ENCODE measurements around the gene SYT8.
A peak's percentile ranks its signal among the peaks of the same experiment; 100 is the strongest.

Gene SYT8

DNA sequence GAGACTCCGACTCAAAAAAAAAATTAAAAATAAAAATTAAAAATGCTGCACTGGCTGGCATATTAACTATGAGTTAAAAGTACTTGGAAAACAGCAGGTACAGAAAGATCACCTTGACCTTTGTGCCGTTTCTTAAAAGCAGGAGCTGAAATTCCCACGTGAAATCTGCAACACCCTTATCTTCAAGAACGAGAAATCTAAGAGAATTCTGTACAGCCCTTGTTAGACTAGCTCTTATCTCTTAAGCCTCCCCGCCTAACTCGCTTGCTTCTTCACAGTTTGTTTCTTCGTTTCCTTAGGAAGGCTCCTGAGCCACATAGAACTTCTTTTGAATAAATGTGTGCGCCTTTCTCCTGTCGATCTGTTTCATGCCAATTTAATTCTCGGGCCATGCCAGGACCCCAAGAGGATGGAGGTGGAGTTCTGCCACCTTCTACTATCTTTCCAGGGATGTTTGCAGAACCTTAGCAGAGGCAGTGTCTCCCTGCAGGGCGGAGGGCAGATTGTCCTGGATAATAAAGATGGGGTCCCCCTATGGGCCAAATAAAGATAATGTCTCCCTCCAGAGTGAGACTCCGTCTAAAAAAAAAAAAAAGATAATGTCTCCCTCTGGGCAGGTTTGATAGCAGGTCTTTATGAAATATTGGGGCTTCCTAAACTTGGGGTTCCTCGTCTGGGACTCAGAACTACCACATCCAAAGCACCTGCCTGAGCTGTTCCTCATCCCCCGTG is 27.4 kb upstream of the SYT8 start:
- TF ChIP-seq POLR2AphosphoS5 (IDR thresholded peaks at IDR 0.05; ENCODE audit: low read depth) (no peak), GABPA (IDR thresholded peaks at IDR 0.05; ENCODE audit: low read depth) (no peak), SPI1 (IDR thresholded peaks at IDR 0.05; ENCODE audit: borderline replicate concordance, low read depth) (no peak)
- TF ChIP-seq, protein P1, sequence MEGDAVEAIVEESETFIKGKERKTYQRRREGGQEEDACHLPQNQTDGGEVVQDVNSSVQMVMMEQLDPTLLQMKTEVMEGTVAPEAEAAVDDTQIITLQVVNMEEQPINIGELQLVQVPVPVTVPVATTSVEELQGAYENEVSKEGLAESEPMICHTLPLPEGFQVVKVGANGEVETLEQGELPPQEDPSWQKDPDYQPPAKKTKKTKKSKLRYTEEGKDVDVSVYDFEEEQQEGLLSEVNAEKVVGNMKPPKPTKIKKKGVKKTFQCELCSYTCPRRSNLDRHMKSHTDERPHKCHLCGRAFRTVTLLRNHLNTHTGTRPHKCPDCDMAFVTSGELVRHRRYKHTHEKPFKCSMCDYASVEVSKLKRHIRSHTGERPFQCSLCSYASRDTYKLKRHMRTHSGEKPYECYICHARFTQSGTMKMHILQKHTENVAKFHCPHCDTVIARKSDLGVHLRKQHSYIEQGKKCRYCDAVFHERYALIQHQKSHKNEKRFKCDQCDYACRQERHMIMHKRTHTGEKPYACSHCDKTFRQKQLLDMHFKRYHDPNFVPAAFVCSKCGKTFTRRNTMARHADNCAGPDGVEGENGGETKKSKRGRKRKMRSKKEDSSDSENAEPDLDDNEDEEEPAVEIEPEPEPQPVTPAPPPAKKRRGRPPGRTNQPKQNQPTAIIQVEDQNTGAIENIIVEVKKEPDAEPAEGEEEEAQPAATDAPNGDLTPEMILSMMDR (IDR thresholded peaks at IDR 0.05; ENCODE audit: insufficient read depth, low read length), result no peak
- TF ChIP-seq, protein P2, sequence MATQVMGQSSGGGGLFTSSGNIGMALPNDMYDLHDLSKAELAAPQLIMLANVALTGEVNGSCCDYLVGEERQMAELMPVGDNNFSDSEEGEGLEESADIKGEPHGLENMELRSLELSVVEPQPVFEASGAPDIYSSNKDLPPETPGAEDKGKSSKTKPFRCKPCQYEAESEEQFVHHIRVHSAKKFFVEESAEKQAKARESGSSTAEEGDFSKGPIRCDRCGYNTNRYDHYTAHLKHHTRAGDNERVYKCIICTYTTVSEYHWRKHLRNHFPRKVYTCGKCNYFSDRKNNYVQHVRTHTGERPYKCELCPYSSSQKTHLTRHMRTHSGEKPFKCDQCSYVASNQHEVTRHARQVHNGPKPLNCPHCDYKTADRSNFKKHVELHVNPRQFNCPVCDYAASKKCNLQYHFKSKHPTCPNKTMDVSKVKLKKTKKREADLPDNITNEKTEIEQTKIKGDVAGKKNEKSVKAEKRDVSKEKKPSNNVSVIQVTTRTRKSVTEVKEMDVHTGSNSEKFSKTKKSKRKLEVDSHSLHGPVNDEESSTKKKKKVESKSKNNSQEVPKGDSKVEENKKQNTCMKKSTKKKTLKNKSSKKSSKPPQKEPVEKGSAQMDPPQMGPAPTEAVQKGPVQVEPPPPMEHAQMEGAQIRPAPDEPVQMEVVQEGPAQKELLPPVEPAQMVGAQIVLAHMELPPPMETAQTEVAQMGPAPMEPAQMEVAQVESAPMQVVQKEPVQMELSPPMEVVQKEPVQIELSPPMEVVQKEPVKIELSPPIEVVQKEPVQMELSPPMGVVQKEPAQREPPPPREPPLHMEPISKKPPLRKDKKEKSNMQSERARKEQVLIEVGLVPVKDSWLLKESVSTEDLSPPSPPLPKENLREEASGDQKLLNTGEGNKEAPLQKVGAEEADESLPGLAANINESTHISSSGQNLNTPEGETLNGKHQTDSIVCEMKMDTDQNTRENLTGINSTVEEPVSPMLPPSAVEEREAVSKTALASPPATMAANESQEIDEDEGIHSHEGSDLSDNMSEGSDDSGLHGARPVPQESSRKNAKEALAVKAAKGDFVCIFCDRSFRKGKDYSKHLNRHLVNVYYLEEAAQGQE (IDR thresholded peaks at IDR 0.05; ENCODE audit: insufficient replicate concordance, low read depth), result no peak
- Histone ChIP-seq H3K4me3 (replicated peaks; ENCODE audit: insufficient read depth, low read length) (no peak overlapping the region), H3K27me3 (ENCODE audit: insufficient read depth, poor library complexity, severe bottlenecking) (no peaks in the 10 kb centered on the region)

DNA sequence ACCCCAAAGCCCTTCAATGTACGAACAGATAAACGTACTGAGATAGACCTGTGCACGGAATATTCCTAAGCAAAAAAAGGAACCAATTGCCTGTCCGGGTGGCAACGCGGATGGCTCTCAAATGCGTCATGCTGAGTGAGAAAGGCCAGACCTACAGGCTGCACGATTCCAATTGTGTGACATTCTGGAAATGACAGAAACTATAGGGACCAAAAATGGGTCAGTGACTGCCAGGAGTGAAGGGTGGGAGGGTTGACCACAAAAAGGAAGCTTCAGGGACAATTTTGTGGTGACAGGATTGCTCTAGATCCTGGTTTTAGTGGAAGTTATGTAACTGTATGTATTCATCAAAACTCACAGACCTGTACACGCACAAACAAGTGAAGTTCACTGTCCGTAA is 24.0 kb upstream of the SYT8 start:
- Histone ChIP-seq H3K27ac (replicated peaks) (peak overlapping the region; percentile 46), H3K27me3 (ENCODE audit: insufficient read depth, poor library complexity, severe bottlenecking) (no peaks in the 10 kb centered on the region), H3K4me3 (replicated peaks; ENCODE audit: insufficient read depth, low read length) (no peak overlapping the region)
- TF ChIP-seq GABPA (IDR thresholded peaks at IDR 0.05; ENCODE audit: low read depth), result peak; percentile 23; the same call in 1 of the 2 replicates
- TF ChIP-seq, protein P1 (IDR thresholded peaks at IDR 0.05; ENCODE audit: insufficient read depth, low read length), result no peak
- TF ChIP-seq SPI1 (IDR thresholded peaks at IDR 0.05; ENCODE audit: borderline replicate concordance, low read depth), result no peak
- TF ChIP-seq, protein P2 (IDR thresholded peaks at IDR 0.05; ENCODE audit: insufficient replicate concordance, low read depth), result no peak
- peak; percentile 59; the same call in 1 of the 2 replicates for TF ChIP-seq POLR2AphosphoS5 (IDR thresholded peaks at IDR 0.05; ENCODE audit: low read depth)
- peak; percentile 79 to 81 for DNase-seq (ENCODE audit: low read depth in 1 of 2, low spot score in 1 of 2)

More for the DNA sequence above, 27.4 kb upstream of the SYT8 start:
- no peak overlapping the region for H3K27ac ChIP-seq (replicated peaks)
- DNase-seq (ENCODE audit: low read depth in 1 of 2, low spot score in 1 of 2), result no peak

DNA sequence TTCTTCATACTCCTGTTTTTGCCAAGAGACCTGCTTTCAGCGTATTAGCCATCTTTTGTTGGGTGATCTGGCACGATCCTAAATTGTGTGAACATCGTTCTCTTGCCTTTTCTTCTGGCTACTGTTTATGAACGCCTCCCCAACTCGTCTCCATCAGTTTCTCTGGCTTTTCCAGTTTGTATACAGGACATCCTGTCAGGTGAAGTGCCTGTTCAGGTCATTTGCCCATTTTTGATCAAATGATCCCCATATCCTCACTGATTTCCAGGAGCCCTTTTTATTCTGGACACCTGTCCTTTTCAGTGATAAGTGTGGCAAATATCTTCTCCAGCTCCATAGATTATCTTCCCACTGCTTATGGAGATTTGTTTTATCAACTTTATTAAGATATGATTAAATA is 22.5 kb upstream of the SYT8 start:
- no peaks in the 10 kb centered on the region for H3K27me3 ChIP-seq (ENCODE audit: insufficient read depth, poor library complexity, severe bottlenecking)

More for the DNA sequence above, 22.5 kb upstream of the SYT8 start:
- no peak for DNase-seq (ENCODE audit: low read depth in 1 of 2, low spot score in 1 of 2)
- TF ChIP-seq, protein P1 (IDR thresholded peaks at IDR 0.05; ENCODE audit: insufficient read depth, low read length), result no peak
- TF ChIP-seq POLR2AphosphoS5 (IDR thresholded peaks at IDR 0.05; ENCODE audit: low read depth), result no peak
- TF ChIP-seq GABPA (IDR thresholded peaks at IDR 0.05; ENCODE audit: low read depth), result no peak
- TF ChIP-seq, protein P2 (IDR thresholded peaks at IDR 0.05; ENCODE audit: insufficient replicate concordance, low read depth), result no peak
- TF ChIP-seq SPI1 (IDR thresholded peaks at IDR 0.05; ENCODE audit: borderline replicate concordance, low read depth), result no peak
- no peak overlapping the region for H3K27ac ChIP-seq (replicated peaks)
- H3K4me3 ChIP-seq (replicated peaks; ENCODE audit: insufficient read depth, low read length), result no peak overlapping the region

All from HL-60 (cell line).